ENCODE results near the gene AARSD1.

GRCh38 chr17:42999003-42999525 is 34.8 kb upstream of the AARSD1 start:
- TF ChIP-seq CTCF (IDR thresholded peaks at IDR 0.05; ENCODE audit: extremely low read depth in 1 of 2, insufficient read depth in 1 of 2, low read depth in 1 of 2, low read length in 2 of 2) = no peak
- peak; percentile 3 for TF ChIP-seq POLR2AphosphoS5 (IDR thresholded peaks at IDR 0.05; ENCODE audit: insufficient read depth, low read depth, low read length)
- TF ChIP-seq JUN (IDR thresholded peaks at IDR 0.05; ENCODE audit: borderline replicate concordance, insufficient read depth, insufficient read length, low read depth) = no peak
- no peak for TF ChIP-seq EZH2 (IDR thresholded peaks at IDR 0.05; ENCODE audit: borderline replicate concordance, low read depth, low read length, severe bottlenecking)
- no peak for TF ChIP-seq MAX (IDR thresholded peaks at IDR 0.05; ENCODE audit: insufficient read depth, insufficient read length)
- no peak for TF ChIP-seq FOS (IDR thresholded peaks at IDR 0.05; ENCODE audit: borderline replicate concordance, insufficient read depth, low read length)
- no peak for TF ChIP-seq POLR2A (IDR thresholded peaks at IDR 0.05; ENCODE audit: low read depth, low read length)
- TF ChIP-seq MYC (IDR thresholded peaks at IDR 0.05; ENCODE audit: low read depth, low read length) = no peak
- TF ChIP-seq GATA2 (IDR thresholded peaks at IDR 0.05; ENCODE audit: insufficient read depth, insufficient read length, low read depth, low read length) = no peak

All from endothelial cell of umbilical vein (primary cell).